BLaER1 (cell line): ENCODE results near the gene MAN2A2.

Experiments used
- H3K27ac ChIP-seq: shearing (Covaris generic); formaldehyde crosslinking; 2 replicates; pipeline ENCODE4 v1.8.1; 2022
- H3K27me3 ChIP-seq: shearing (Covaris generic); formaldehyde crosslinking; 2 replicates; pipeline ENCODE4 v1.8.1; 2022
- H3K36me3 ChIP-seq: shearing (Covaris generic); formaldehyde crosslinking; 2 replicates; pipeline ENCODE4 v1.8.1; 2022
- H3K4me1 ChIP-seq: shearing (Covaris generic); formaldehyde crosslinking; 2 replicates; pipeline ENCODE4 v1.8.1; 2022
- H3K4me2 ChIP-seq: shearing (Covaris generic); formaldehyde crosslinking; 2 replicates; pipeline ENCODE4 v1.8.1; 2022
- H3K4me3 ChIP-seq: shearing (Covaris generic); formaldehyde crosslinking; 2 replicates; pipeline ENCODE4 v1.8.1; 2022
- H3K9ac ChIP-seq: shearing (Covaris generic); formaldehyde crosslinking; 2 replicates; pipeline ENCODE4 v1.8.1; 2022
- H3K9me3 ChIP-seq: shearing (Covaris generic); formaldehyde crosslinking; 2 replicates; pipeline ENCODE4 v1.8.1; 2022
- H4K20me1 ChIP-seq: shearing (Covaris generic); formaldehyde crosslinking; 2 replicates; pipeline ENCODE4 v1.8.1; 2022
- Cebpa-rat ChIP-seq: shearing (Covaris generic); IDR thresholded peaks from 2 replicates; pipeline ENCODE4 v1.8.1; 2022

MAN2A2 gene

DNA sequence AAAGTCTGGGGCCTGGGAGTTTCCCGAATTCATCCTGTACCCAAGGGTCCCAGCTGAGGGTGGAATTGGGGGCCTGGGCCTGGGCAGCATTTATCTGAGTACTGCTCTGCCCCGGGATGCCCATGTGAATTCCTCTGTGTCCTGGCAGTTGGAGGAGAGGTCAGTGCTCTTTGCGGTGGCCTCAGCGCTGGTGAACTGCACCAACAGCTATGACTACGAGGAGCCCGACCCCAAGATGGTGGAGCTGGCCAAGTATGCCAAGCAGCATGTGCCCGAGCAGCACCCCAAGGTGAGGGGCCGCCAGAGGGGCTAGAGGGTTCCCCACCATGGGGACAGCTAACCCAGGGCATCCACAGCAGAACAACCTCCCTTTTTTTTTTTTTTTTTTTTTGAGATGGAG, 45.4 kb downstream of the MAN2A2 start:
- no peak overlapping the region for H3K9ac ChIP-seq
- peaks cover 100% of the 10 kb centered on the region for H3K36me3 ChIP-seq
- no peak overlapping the region for H3K4me3 ChIP-seq
- no peaks in the 10 kb centered on the region for H3K27me3 ChIP-seq
- peaks cover 26% of the 10 kb centered on the region for H4K20me1 ChIP-seq
- H3K9me3 ChIP-seq: no peaks in the 10 kb centered on the region
- peaks cover 4% of the 10 kb centered on the region; the same call in 1 of the 2 replicates for H3K4me1 ChIP-seq
- TF ChIP-seq Cebpa-rat: no peak
- H3K4me2 ChIP-seq: no peak overlapping the region
- no peak overlapping the region for H3K27ac ChIP-seq

DNA sequence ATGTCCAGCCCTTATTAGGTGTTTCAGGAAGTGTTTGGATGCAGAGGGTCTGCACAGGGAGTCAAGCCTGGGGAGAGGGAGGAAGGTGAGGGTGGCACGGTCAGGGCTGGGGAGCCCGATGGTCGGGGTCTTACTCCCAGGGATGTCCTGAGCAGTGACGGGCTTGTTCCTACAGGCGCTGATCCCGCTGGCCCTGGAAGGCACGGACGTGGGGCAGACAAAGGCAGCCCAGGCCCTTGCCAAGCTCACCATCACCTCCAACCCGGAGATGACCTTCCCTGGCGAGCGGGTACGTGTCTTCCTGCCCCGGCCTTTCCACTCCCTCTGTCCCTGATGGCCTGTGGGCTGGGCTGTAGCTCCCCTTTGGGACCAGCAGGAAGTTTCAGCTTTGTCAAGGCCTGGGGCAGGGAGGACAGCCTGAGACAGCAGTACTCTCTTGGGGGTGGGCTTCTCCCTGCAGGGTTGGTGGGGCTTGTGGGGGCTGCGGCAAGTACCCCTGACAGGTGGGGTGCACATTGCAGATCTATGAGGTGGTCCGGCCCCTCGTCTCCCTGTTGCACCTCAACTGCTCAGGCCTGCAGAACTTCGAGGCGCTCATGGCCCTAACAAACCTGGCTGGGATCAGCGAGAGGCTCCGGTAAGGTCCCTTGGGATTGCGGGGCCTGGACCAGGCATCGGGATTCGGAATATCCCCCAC, 47.0 kb downstream of the MAN2A2 start:
- no peak overlapping the region for H3K27ac ChIP-seq
- no peaks in the 10 kb centered on the region for H3K9me3 ChIP-seq
- peaks cover 10% of the 10 kb centered on the region for H3K4me1 ChIP-seq
- H3K4me2 ChIP-seq: no peak overlapping the region
- H4K20me1 ChIP-seq: peaks cover 26% of the 10 kb centered on the region
- H3K27me3 ChIP-seq: no peaks in the 10 kb centered on the region
- H3K9ac ChIP-seq: no peak overlapping the region
- peaks cover 91% of the 10 kb centered on the region for H3K36me3 ChIP-seq
- H3K4me3 ChIP-seq: no peak overlapping the region
- TF ChIP-seq Cebpa-rat: no peak

GRCh38 chr15:90950676-90951075, 47.6 kb downstream of the MAN2A2 start:
- no peak for TF ChIP-seq Cebpa-rat
- Histone ChIP-seq H3K4me3 (no peak overlapping the region), H3K27me3 (no peaks in the 10 kb centered on the region), H3K27ac (no peak overlapping the region), H3K4me1 (peaks cover 16% of the 10 kb centered on the region), H3K4me2 (no peak overlapping the region), H3K9ac (no peak overlapping the region), H3K36me3 (peaks cover 86% of the 10 kb centered on the region), H3K9me3 (no peaks in the 10 kb centered on the region), H4K20me1 (peaks cover 31% of the 10 kb centered on the region)

- H3K9ac ChIP-seq: no peak overlapping the region
- no peak overlapping the region for H3K27ac ChIP-seq
- no peak for TF ChIP-seq Cebpa-rat
- H3K27me3 ChIP-seq: no peaks in the 10 kb centered on the region
- peaks cover 37% of the 10 kb centered on the region for H4K20me1 ChIP-seq
- no peak overlapping the region for H3K4me3 ChIP-seq
- H3K9me3 ChIP-seq: no peaks in the 10 kb centered on the region
- peaks cover 34% of the 10 kb centered on the region for H3K4me1 ChIP-seq
- no peak overlapping the region for H3K4me2 ChIP-seq
- H3K36me3 ChIP-seq: peaks cover 73% of the 10 kb centered on the region
Measured at GRCh38 chr15:90952901-90953677, 50.0 kb downstream of the MAN2A2 start.

- Histone ChIP-seq H3K9me3 (no peaks in the 10 kb centered on the region), H3K36me3 (peaks cover 69% of the 10 kb centered on the region), H3K4me1 (peaks cover 34% of the 10 kb centered on the region), H3K27ac (no peak overlapping the region), H3K9ac (no peak overlapping the region; the same call in 1 of the 2 replicates), H4K20me1 (peaks cover 38% of the 10 kb centered on the region), H3K4me3 (peak overlapping the region; percentile 87), H3K4me2 (peak overlapping the region; percentile 97), H3K27me3 (no peaks in the 10 kb centered on the region)
- no peak for TF ChIP-seq Cebpa-rat
Measured at GRCh38 chr15:90953947-90954711, 51.0 kb downstream of the MAN2A2 start.

- H4K20me1 ChIP-seq: peaks cover 38% of the 10 kb centered on the region
- peak within 1 kb of the TSS; percentile 95 for H3K9ac ChIP-seq
- no peaks in the 10 kb centered on the region for H3K27me3 ChIP-seq
- peak within 1 kb of the TSS; percentile 87 for H3K4me3 ChIP-seq
- TF ChIP-seq Cebpa-rat: no peak
- peak within 1 kb of the TSS; percentile 97 for H3K27ac ChIP-seq
- peaks cover 64% of the 10 kb centered on the region for H3K36me3 ChIP-seq
- H3K4me1 ChIP-seq: peaks cover 39% of the 10 kb centered on the region
- H3K9me3 ChIP-seq: no peaks in the 10 kb centered on the region
- H3K4me2 ChIP-seq: peak within 1 kb of the TSS; percentile 97
Measured at GRCh38 chr15:90954712-90955623, 51.9 kb downstream of the MAN2A2 start, which contains the start of gene RCCD1. Gene RCCD1, plus strand, starts transcription at chr15:90954884. Its CDS starts 1,851 bp downstream, at chr15:90956735.

DNA sequence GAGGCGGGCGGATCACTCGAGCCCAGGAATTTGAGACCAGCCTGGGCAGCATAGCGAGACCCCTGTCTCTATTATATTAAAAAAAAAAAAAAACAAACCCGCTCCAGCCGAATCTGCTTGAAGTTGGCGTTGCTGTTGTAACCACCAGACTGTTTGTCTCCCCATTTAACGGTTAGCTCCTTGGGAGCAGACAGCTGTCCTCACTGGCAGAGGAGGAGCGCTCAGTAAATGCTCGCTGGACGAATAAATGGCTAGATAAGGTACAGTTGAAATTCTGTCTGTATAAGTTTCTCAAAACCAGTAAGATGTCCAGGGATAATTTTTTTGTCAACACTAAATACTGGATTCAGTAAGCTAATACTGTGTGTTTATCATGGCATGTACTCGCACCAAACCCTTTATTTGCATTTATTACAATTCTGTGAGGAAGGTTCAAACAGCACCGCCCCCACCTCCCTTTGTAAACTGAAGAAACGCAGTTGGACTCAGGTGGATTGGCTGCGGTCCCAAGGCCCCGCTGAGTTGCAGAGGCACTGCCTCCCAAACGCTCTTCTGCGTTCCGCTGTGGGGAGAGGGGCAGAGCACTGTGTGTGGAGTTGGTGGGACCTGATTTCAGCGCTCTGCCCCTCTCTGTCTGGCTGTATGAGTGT, 52.6 kb downstream of the MAN2A2 start:
- H3K27ac ChIP-seq: peak overlapping the region; percentile 97
- H4K20me1 ChIP-seq: peaks cover 44% of the 10 kb centered on the region
- peak overlapping the region; percentile 95 for H3K9ac ChIP-seq
- H3K9me3 ChIP-seq: no peaks in the 10 kb centered on the region
- H3K27me3 ChIP-seq: no peaks in the 10 kb centered on the region
- peak overlapping the region; percentile 97 for H3K4me2 ChIP-seq
- H3K4me3 ChIP-seq: peak overlapping the region; percentile 87
- peaks cover 45% of the 10 kb centered on the region for H3K4me1 ChIP-seq
- TF ChIP-seq Cebpa-rat: no peak
- peaks cover 64% of the 10 kb centered on the region for H3K36me3 ChIP-seq

DNA sequence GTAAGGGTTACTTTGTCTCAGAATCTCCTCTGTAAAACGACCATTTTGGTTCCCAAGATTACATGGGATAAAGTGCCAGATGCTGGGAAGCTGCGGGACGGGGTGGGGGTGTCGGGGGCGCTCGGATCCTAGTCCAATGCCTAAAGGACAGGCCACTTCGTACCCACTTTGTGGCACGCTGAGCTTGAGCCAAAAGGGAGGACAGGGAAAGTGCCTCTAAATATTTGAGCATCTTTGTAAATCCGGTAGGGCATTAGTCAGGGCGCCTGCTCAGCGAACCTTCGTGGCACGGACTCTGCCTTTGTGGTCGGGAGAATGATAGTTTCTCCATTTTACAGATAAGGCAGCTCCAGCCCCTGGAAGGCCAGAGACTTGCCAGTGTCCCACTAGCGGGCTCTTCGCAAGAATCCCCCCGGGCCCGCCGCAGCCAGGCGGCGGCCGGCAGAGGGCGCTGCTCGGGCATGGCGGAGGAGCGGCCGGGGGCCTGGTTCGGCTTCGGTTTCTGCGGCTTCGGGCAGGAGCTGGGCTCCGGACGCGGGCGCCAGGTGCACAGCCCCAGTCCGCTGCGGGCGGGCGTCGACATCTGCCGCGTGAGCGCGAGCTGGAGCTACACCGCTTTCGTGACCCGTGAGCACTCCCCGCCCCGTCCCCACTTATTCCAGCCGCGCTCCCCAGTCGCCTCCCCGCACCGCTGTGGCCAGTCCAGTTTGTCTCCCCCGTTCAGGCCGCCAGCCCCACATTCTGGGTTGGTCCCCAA, 53.4 kb downstream of the MAN2A2 start:
- peak overlapping the region; percentile 97; the same call in 1 of the 2 replicates for H3K27ac ChIP-seq
- H3K36me3 ChIP-seq: peaks cover 64% of the 10 kb centered on the region
- TF ChIP-seq Cebpa-rat: no peak
- H3K4me1 ChIP-seq: peaks cover 52% of the 10 kb centered on the region
- no peaks in the 10 kb centered on the region for H3K9me3 ChIP-seq
- peak overlapping the region; percentile 97 for H3K4me2 ChIP-seq
- peaks cover 51% of the 10 kb centered on the region for H4K20me1 ChIP-seq
- peak overlapping the region; percentile 95 for H3K9ac ChIP-seq
- peak overlapping the region; percentile 87 for H3K4me3 ChIP-seq
- H3K27me3 ChIP-seq: no peaks in the 10 kb centered on the region
